Measurements from ENCODE around the gene APBA1. TPM values are rescaled to one million over a fixed set of nuclear protein-coding genes. Genes with fewer than 3 reads are reported as not detected.
"Not testable (repeated sequence)": the region's sequence is repeated elsewhere in the genome, so short reads cannot be mapped to it uniquely, and the experiment has no call there.

Gene APBA1
- total RNA-seq, 4 donors from 2014 or later: 1.3 to 8.0 (median 1.7) TPM

DNA sequence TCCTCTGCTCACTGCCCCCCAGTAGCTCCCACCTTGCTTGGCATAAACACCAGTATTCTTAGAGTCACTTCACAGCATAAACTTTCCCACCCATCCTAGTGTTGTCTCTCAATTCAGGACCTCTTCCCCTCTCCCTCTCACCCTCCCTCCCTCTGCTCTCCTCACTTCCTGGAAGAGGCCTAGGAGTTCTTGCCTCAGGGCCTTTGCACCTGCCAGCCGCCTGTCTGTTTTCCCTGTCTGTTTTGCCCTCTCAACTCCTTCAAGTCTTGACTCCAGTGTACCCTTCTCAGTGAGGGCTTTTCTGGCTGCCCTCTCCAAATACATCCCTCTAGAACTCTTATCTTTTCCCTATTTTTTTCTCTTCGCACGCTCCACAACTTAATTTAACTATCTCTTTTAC, 260.9 kb downstream of the APBA1 start:
- Histone ChIP-seq H3K4me1 (peaks cover 0 to 6% (median 0%) of the 10 kb centered on the region in 3 donors), H3K27ac (no peak overlapping the region), H3K36me3 (no peaks in the 10 kb centered on the region), H3K27me3 (no peaks in the 10 kb centered on the region), H3K4me3 (no peak overlapping the region), H3K9me3 (no peaks in the 10 kb centered on the region)
- DNase-seq: no peak
- TF ChIP-seq, protein P1, sequence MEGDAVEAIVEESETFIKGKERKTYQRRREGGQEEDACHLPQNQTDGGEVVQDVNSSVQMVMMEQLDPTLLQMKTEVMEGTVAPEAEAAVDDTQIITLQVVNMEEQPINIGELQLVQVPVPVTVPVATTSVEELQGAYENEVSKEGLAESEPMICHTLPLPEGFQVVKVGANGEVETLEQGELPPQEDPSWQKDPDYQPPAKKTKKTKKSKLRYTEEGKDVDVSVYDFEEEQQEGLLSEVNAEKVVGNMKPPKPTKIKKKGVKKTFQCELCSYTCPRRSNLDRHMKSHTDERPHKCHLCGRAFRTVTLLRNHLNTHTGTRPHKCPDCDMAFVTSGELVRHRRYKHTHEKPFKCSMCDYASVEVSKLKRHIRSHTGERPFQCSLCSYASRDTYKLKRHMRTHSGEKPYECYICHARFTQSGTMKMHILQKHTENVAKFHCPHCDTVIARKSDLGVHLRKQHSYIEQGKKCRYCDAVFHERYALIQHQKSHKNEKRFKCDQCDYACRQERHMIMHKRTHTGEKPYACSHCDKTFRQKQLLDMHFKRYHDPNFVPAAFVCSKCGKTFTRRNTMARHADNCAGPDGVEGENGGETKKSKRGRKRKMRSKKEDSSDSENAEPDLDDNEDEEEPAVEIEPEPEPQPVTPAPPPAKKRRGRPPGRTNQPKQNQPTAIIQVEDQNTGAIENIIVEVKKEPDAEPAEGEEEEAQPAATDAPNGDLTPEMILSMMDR (IDR thresholded peaks at IDR 0.05): no peak
- no peak for TF ChIP-seq POLR2A (IDR thresholded peaks at IDR 0.05)
- WGBS, 2 donors: 94 to 95% methylated on average over 3 of the region's 3 CpGs
- intact Hi-C loops (cut with DNase I): no loop called here

DNA sequence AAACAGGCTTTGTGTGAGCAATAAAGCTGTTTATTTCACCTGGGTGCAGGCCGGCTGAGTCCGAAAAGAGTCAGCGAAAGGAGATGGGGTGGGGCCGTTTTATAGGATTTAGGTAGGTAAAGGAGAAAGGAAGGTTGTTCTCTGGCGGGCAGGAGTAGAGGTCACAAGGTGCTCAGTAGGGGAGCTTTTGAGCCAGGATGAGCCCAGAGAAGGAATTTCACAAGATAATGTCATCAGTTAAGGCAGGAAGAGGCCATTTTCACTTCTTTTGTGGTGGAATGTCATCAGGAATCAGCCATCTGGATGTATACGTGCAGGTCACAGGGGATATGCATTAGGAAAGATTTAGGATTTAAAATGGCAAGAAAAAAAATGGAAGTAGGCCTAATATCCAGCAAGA, 262.2 kb downstream of the APBA1 start:
- H3K27me3 ChIP-seq: not testable (repeated sequence)

DNA sequence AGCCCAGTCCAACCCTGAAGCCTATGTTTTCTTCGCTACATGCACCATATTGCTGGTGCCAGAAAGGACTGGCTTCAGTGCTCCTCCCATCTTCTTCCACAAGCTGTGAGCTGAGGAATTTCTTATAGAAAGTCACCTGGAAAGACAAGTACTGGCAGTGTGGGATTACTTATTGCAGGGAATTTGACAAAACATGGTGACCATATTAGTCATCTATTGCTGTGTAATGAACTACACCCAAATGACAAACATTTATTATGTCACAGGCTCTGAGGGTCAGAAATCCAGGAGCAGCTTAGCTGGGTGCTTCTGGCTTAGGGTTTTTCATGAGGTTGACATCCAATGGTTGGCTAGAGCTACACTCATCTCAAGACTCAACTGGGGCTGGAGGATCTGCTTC, 271.7 kb downstream of the APBA1 start:
- Histone ChIP-seq H3K36me3 (no peaks in the 10 kb centered on the region), H3K4me3 (no peak overlapping the region), H3K4me1 (peaks cover 0 to 18% (median 5%) of the 10 kb centered on the region in 3 donors), H3K9me3 (no peaks in the 10 kb centered on the region), H3K27me3 (no peaks in the 10 kb centered on the region), H3K27ac (no peak overlapping the region)
- intact Hi-C loops (cut with DNase I): no loop called here
- TF ChIP-seq, protein P1 (IDR thresholded peaks at IDR 0.05): no peak
- no peak for TF ChIP-seq POLR2A (IDR thresholded peaks at IDR 0.05)
- WGBS, 2 donors: 60 to 92% methylated on average over 1 of the region's 1 CpG
- DNase-seq: no peak

More for the DNA sequence above, 262.2 kb downstream of the APBA1 start:
- WGBS, 2 donors: 82 to 84% methylated on average over 6 of the region's 6 CpGs
- H3K4me3 ChIP-seq; H3K36me3 ChIP-seq; H3K27ac ChIP-seq; DNase-seq; H3K4me1 ChIP-seq; intact Hi-C loops (cut with DNase I); H3K9me3 ChIP-seq: not testable (repeated sequence)

DNA sequence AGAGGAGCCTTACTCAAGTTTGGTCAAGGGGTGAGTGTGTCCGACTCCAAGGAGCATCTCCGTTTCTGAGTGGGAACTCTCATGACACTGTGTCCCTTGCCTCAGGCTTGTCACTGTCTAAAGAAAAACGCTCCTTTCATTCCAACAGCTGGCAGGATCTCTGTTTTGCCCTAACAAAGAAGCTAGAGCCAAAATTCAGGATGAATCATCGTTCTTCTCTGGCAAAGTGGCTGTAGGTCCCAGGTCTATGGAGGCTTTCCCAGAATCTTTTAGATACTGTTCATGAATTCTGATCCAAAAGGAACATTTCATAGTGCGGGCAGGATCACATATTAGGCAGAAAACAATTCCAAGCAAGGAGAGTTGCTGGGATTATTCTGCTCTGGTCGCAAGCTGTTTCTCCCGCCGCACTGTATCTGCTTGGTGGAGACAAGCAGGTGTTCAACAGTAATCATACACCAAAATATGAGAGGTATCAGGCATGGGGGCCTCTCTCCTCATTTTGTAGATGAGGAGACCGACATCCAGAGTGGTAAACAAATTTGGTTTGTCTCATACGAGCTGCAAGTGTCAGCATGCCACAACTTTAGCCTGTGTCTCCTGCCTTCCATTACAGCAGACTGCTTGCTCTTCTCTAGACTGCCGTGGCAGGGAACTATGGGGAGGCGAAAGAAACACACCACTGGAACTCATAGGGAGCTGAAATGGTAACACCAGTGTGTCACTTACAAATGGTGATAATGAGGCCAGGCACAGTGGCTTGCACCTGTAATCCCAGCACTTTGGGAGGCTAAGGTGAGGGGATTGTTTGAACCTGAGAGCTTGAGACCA, 274.6 kb downstream of the APBA1 start:
- Histone ChIP-seq H3K9me3 (no peaks in the 10 kb centered on the region), H3K4me1 (peaks cover 0 to 18% (median 5%) of the 10 kb centered on the region in 3 donors), H3K4me3 (peak overlapping the region in 1 of 4 donors; percentile 23), H3K27me3 (no peaks in the 10 kb centered on the region), H3K27ac (peak overlapping the region in 3 of 4 donors; percentile 35 to 64 (median 51)), H3K36me3 (no peaks in the 10 kb centered on the region)
- TF ChIP-seq, protein P1 (IDR thresholded peaks at IDR 0.05): no peak
- intact Hi-C loops (cut with DNase I): no loop called here
- 16 to 39% methylated on average over 11 of the region's 12 CpGs for WGBS, 2 donors
- DNase-seq: no peak

DNA sequence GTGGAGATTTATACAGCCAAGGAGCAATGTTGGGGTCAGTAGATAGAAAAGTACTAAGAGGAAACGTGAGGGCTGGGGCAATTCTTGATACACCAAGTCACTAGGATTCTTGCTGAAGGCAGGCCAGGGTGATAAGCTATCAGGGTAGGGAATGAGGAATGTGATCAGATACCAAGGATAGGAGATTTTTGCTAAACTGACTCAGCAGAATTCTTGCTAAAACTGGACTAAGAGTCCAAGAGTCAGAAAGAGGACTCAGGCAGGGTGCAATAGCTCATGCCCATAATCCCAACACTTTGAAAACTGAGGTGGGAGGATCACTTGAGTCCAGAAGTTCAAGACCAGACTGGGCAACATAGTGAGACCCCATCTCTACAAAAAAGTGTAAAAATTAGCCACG, 275.4 kb downstream of the APBA1 start:
- WGBS, 2 donors: 81 to 89% methylated on average over 2 of the region's 2 CpGs
- peaks cover 0 to 19% (median 5%) of the 10 kb centered on the region in 3 donors for H3K4me1 ChIP-seq
- no peaks in the 10 kb centered on the region for H3K9me3 ChIP-seq
- DNase-seq: no peak
- H3K27me3 ChIP-seq: no peaks in the 10 kb centered on the region
- H3K36me3 ChIP-seq: peaks cover 0 to 2% (median 0%) of the 10 kb centered on the region in 3 donors
- H3K27ac ChIP-seq: no peak overlapping the region
- no peak overlapping the region for H3K4me3 ChIP-seq
- intact Hi-C loops (cut with DNase I): no loop called here
- TF ChIP-seq, protein P1 (IDR thresholded peaks at IDR 0.05): no peak
- no peak for TF ChIP-seq POLR2A (IDR thresholded peaks at IDR 0.05)
